ENCODE measurements around the gene ELAC2. TPM values are rescaled to one million over a fixed set of nuclear protein-coding genes. Genes with fewer than 3 reads are reported as not detected.

The ELAC2 gene
- total RNA-seq, 1 experiment from 2014 or later: 84.5 TPM

- no TSS peak for BruUV-seq (replicated peaks)
- TF ChIP-seq REST (IDR thresholded peaks at IDR 0.05; ENCODE audit: low read depth) (no peak), POLR2AphosphoS5 (IDR thresholded peaks at IDR 0.05; ENCODE audit: low read depth, low read length) (no peak), JUND (IDR thresholded peaks at IDR 0.05) (no peak), SIN3A (IDR thresholded peaks at IDR 0.05; ENCODE audit: low read depth) (no peak)
- Histone ChIP-seq H3K9ac (ENCODE audit: low read length) (no peak overlapping the region), H3K36me3 (ENCODE audit: control insufficient read depth in 1 of 2, insufficient read depth in 2 of 2, low read length in 2 of 2) (no peaks in the 10 kb centered on the region), H3K4me3 (replicated peaks in 1 of 2; ENCODE audit: low read depth in 1 of 2, low read length in 2 of 2) (no peak overlapping the region), H3K9me3 (ENCODE audit: control insufficient read depth in 1 of 2, insufficient read depth in 1 of 2, low read depth in 1 of 2, low read length in 2 of 2) (no peaks in the 10 kb centered on the region), H3K4me2 (ENCODE audit: low read length) (no peak overlapping the region), H2AFZ (ENCODE audit: low read depth, low read length, poor library complexity, severe bottlenecking) (no peak overlapping the region), H4K20me1 (ENCODE audit: insufficient read depth) (no peaks in the 10 kb centered on the region), H3K27me3 (ENCODE audit: insufficient read depth, low read length) (no peaks in the 10 kb centered on the region), H3K79me2 (ENCODE audit: insufficient read depth, low read length) (no peaks in the 10 kb centered on the region), H3K4me1 (ENCODE audit: control insufficient read depth in 1 of 2, insufficient read depth in 2 of 2, low read length in 2 of 2) (no peaks in the 10 kb centered on the region), H3K9me2 (ENCODE audit: insufficient read depth) (no peaks in the 10 kb centered on the region), H3K27ac (ENCODE audit: low read depth, low read length) (no peak overlapping the region)
- ChIA-PET CTCF (no interaction called here), POLR2A (no interaction called here), RAD21 (ENCODE audit: low non-redundant PET in 1 of 2, low total read pairs in 2 of 2, uncharacterized antibody in 2 of 2, unreplicated experiment in 2 of 2) (no interaction called here)
- ATAC-seq (no peak), DNase-seq (ENCODE audit: low read depth, low spot score) (no peak)
- intact Hi-C loops (cut with micrococcal nuclease): no loop called here
These were observed 43.8 kb downstream of the ELAC2 start for GRCh38 chr17:12974005-12974531.

- CTCF ChIA-PET: no interaction called here
- H2AFZ ChIP-seq (ENCODE audit: low read depth, low read length, poor library complexity, severe bottlenecking): no peak overlapping the region
- POLR2A ChIA-PET: no interaction called here
These were observed 44.3 kb downstream of the ELAC2 start for GRCh38 chr17:12973496-12974004.

More at GRCh38 chr17:12973496-12974004, 44.3 kb downstream of the ELAC2 start:
- Histone ChIP-seq H3K36me3 (ENCODE audit: control insufficient read depth in 1 of 2, insufficient read depth in 2 of 2, low read length in 2 of 2) (no peaks in the 10 kb centered on the region), H3K9me2 (ENCODE audit: insufficient read depth) (no peaks in the 10 kb centered on the region), H3K9me3 (ENCODE audit: control insufficient read depth in 1 of 2, insufficient read depth in 1 of 2, low read depth in 1 of 2, low read length in 2 of 2) (no peaks in the 10 kb centered on the region), H3K4me3 (replicated peaks in 1 of 2; ENCODE audit: low read depth in 1 of 2, low read length in 2 of 2) (no peak overlapping the region), H3K27ac (ENCODE audit: low read depth, low read length) (no peak overlapping the region), H3K27me3 (ENCODE audit: insufficient read depth, low read length) (no peaks in the 10 kb centered on the region), H3K9ac (ENCODE audit: low read length) (no peak overlapping the region), H3K4me2 (ENCODE audit: low read length) (no peak overlapping the region), H3K79me2 (ENCODE audit: insufficient read depth, low read length) (no peaks in the 10 kb centered on the region), H3K4me1 (ENCODE audit: control insufficient read depth in 1 of 2, insufficient read depth in 2 of 2, low read length in 2 of 2) (no peaks in the 10 kb centered on the region), H4K20me1 (ENCODE audit: insufficient read depth) (no peaks in the 10 kb centered on the region)
- BruUV-seq (replicated peaks): no TSS peak
- TF ChIP-seq JUND (IDR thresholded peaks at IDR 0.05) (no peak), REST (IDR thresholded peaks at IDR 0.05; ENCODE audit: low read depth) (no peak), CEBPB (IDR thresholded peaks at IDR 0.05; ENCODE audit: low read depth) (no peak)
- RAD21 ChIA-PET (ENCODE audit: low non-redundant PET in 1 of 2, low total read pairs in 2 of 2, uncharacterized antibody in 2 of 2, unreplicated experiment in 2 of 2): no interaction called here
- DNase-seq (ENCODE audit: low read depth, low spot score) (no peak), ATAC-seq (no peak)
- intact Hi-C loops (cut with micrococcal nuclease): no loop called here

All from HCT116 (cell line).